ENCODE measurements around the gene PRAME.
"Not testable (repeated sequence)": the region's sequence is repeated elsewhere in the genome, so short reads cannot be mapped to it uniquely, and the experiment has no call there.

PRAME gene

DNA sequence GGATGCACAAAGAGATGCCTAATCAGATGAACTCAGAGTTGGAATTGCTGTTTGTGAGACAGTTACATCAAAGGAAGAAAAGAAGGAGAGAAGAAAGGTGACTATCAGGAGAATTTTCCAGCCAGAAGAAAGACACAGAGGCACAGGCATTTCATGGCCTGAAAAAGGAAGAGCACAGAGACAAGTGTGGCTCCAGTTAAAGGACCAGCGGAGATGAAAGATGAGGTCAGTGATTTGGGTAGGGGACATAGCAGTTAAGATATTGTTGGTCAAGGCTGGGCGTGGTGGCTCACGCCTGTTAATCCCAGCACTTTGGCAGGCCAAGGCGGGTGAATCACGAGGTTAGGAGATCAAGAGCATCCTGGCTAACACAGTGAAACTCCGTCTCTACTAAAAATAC lies 35.6 kb downstream of the PRAME start:
- no peak for DNase-seq (ENCODE audit: low read depth in 1 of 2, low spot score in 1 of 2)

DNA sequence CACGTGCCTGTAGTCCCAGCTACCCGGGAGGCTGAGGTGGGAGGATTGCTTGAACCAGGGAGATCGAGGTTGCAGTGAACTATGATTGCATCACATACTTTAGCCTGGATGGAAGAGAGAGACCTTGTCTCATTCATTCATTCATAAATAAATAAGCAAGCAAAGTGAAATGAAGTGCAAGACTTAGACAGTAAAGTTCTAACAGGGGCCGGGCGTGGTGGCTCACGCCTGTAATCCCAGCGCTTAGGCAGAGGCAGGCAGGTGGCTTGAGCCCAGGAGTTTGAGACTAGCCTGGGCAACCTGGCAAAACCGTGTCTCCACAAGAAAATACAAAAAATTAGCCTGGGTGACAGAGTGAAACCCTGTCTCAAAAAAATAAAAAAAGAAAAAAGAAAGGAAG lies 37.4 kb downstream of the PRAME start:
- DNase-seq (ENCODE audit: low read depth in 1 of 2, low spot score in 1 of 2) = no peak

DNA sequence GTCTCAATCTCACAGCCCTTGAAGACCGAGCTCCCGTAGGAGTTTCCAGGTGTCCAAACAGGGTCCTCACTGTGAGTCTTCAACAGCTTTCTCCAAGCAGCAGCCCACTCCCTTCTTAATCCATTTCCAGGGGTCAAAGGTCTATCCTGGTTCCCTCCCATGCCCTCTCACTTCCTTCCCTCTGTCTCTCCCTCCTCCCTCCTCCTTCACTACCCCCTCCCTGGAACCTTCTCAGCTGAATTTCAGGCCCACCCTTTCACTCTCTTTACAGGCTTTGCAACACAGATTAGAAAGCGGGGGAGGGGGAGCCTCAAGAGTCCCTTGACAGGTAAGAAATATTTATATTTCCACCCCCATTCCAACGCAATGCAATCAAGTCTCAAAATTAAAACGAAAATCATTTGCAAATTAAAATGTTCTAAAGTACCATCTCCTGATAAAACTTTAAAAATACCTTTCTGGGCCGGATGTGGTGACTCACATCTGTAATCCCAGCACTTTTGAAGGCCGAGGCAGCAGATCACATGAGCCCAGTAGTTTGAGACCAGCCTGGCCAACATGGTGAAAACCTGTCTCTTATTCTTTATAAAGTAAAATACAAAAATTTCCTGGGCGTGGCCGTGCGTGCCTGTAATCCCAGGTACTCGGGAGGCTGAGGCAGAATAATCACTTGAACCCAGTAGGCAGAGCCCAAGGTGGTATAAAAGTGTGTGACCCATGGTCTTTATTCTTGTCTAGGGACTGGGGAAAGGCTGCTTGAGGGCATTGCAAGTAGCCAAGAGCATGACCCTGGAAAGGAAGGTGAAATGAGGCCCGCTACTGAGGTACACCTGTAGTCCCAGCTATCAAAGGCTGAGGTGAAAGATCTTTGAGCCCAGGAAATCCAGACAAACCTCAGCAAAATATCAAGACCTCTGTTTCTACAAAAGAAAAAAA lies 38.1 kb downstream of the PRAME start:
- no peak for DNase-seq (ENCODE audit: low read depth in 1 of 2, low spot score in 1 of 2)

DNA sequence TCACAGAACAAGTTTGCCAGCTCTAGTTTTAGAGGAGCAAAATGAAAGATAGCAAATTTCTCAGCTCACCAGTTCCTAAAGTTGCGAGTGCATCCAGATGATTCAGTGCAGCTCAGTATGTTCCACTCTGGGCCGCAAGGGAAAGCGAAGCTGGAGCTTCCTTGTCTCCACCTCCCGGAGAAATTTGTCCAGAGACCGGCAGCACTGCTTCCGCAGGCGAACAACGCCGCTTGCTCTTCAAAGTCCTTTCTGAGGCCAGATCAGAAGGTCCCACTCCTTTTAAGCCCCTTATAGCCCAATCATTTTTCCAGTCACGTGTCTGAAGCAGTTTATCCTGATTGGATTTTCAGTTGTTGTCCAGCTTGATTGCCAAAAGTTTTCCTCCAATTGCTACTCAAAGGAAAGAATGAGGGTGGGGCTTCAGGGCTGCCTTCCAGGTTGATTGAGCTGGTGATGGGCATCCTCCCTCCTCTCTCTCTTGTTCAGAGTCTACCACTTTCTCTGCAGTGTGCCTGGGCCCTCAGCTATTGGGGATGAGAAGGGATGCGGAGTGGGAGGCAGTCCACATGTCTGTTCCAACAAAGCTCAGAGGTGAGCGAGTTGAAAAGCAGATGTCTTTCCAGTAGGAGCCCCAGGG lies 38.9 kb downstream of the PRAME start, which contains the start of gene ZNF280A:
TSS of gene ZNF280A (minus strand) at position 251 of the 637 bp plus-strand sequence. CDS start 4,640 bp downstream, outside the sequence.
- no peak for DNase-seq (ENCODE audit: low read depth in 1 of 2, low spot score in 1 of 2)

DNA sequence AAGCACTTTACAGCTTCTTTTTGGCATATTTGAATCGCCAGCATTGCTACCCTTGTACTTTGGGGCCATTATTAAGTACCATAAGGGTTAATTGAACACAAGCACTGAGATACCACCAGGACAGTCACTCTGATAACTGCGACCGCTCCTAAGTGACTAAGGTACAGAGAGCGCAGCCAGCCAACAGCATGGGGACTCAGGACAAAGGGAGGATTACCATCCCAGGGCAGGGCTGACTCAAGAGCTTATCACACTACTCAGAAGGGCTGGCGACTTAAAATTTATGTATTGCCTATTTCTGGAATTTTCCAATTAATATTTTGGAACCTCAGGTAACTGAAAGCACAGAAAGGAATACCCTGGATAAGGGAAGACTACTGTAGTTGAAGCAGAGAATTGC lies 39.5 kb downstream of the PRAME start:
- no peak for DNase-seq (ENCODE audit: low read depth in 1 of 2, low spot score in 1 of 2)

DNA sequence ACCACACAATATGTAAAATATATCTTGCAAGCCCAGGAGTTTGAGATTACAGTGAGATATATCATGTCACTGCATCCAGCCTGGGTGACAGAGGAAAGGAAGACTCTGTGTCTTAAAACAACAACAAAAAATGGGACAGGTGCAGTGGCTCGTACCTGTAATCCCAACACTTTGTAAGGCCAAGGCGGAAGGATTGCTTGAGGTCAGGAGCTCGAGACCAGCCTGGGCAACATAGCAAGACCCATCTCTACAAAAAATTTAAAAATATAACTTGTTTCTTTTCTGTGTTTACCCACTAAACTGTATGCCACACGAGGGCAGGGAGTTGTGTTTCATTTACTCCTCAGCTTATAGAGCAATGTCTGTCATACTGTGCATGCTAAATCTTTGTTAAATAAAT lies 42.1 kb downstream of the PRAME start:
- DNase-seq (ENCODE audit: low read depth in 1 of 2, low spot score in 1 of 2) = no peak

DNA sequence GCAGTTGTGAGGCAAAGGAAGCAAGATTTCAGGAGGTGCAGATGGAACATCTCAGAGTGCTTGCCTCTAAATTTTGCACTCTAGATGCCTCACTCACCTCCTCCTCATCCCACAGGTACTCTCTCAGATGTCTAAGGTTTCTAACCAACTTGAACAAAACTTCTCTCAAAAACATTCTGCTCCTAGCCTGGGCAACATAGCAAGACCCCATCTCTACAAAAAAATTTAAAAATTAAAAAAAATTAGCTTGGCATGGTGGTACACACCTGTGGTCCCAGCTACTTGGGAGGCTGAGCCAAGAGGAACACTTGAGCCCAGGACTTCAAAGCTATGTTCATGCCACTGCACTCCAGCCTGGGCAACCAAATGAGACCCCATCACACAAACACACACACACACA lies 43.2 kb downstream of the PRAME start:
- DNase-seq (ENCODE audit: low read depth in 1 of 2, low spot score in 1 of 2) = no peak

DNA sequence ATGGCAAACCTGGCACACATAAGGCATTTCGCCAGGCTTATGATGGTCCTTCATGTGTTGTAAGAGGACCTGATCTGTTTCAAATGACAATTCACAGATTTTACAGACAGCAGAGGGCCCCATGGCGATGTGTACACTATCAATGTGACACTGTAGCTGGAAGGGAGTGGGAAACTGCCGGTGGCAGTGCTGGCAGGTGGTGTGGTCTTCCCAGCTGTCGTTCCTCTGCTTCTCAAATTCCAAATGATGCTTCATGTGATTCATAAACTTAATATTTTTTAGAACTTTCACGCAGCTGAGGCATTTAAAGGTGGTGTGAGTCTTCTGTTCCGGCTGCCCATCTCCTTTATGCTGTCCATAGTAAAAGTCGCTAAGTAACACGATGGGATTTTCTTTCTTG lies 44.6 kb downstream of the PRAME start:
- not testable (repeated sequence) for DNase-seq (ENCODE audit: low read depth in 1 of 2, low spot score in 1 of 2)

DNA sequence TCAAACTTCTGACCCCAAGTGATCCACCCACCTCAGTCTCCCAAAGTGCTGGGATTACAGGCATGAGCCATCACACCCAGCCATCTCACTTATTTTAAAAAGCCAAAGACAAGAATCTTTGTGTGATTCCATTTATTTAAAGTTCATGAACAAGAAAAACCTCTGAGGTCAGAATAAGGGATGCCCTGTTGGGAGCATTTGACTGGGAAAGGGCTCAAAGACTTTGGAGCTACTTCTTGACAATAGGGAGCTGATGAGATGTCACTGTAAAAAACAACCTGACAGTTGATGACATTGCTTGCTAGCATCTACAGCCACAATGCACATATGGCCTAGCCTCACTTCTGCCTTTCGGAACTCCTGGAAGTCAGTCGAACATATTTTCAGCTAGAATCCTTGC lies 45.4 kb downstream of the PRAME start:
- DNase-seq (ENCODE audit: low read depth in 1 of 2, low spot score in 1 of 2) = no peak

DNA sequence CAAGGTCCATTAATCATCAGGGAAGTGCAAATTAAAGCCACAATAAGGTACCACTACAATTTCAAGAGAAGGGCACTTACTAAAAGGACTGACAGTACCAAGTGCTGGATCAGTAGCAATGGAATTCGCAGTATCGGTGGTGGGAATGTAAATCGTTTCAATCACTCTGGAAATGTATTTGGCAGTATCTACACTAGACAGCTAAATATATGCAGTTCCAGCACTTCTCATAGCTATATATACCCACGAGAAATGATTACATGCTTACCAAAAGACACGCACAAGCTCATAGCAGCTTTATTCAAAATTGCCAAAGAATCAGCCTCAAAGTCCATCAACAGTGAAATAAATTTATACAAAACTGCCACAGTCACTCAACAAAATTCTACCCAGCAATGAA lies 46.1 kb downstream of the PRAME start:
- DNase-seq (ENCODE audit: low read depth in 1 of 2, low spot score in 1 of 2) = no peak

DNA sequence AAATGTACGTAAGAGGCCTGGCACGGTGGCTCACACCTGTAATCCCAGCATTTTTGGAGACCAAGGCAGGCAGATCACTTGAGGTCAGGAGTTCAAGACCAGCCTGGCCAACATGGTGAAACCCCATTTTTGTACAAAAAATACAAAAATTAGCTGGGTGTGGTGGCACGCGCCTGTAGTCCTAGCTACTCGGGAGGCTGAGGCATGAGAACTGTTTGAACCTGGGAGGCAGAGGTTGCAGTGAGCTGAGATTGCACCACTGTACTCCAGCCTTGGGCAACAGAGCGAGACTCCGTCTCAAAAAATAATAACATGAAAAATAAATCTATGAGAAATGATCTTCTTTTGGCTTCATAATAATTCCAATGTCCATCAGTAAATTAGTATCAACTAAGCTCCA lies 48.2 kb downstream of the PRAME start:
- not testable (repeated sequence) for DNase-seq (ENCODE audit: low read depth in 1 of 2, low spot score in 1 of 2)

DNA sequence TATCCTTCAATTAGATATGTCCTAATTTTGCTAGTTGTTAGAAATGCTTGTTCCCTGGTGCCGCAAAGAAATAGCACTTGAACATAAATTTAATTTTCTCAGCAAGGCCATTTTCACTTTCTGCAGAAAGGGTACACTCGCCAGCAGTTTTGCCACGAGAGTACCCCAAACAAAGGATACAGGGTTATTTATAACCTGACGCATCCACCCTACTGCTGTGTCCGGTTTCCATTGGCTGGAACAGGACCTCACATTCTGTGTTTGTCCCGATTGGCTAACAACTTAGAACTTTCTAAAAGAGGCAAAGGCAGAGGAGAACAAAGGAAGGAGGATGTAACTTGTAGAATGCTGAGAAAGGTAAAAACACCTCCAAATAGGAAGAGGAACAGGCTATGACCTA lies 49.2 kb downstream of the PRAME start:
- DNase-seq (ENCODE audit: low read depth in 1 of 2, low spot score in 1 of 2) = not testable (repeated sequence)

DNA sequence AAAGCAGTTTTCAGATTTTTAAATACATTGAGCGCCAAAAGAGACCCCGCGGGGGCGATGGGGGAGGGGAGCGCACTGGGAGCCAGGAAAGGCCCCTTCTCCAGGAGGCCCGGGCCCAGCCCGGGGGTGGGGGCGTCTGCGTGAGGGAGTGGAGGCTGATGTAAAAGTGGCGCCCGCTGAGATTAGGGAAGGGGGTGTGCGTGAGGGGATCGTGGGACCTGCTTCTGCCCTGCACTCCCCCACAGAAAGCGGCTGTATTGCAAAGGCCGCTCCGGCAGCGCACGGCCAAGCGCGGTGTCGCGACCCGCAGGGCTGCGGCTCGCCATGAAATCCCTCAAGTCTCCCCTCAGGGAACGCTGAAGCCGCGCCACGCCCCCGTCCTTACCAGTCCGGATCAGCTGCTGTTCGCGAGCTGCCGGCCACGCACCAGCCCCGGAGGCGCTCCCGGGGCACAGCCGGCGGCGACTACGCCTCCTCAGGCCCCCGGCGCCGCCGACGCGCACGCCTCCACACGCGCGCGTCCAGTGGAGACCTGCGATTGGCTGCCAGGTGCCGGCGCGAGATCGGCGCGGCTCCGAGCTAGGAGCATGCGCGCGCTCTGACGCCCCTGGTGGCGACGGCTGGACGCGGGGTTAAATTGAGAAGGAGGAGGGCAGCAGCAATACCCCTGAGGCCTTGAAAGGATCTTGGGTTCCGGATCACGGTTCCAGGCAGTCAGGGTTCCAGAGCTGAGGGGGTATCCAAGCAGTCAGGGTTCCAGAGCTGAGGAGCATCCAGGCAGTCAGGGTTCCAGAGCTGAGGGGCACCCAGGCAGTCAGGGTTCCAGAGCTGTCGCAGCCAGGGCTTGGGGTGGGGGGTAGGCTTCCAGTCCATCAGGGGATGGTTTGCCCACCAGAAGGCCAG lies 50.5 kb downstream of the PRAME start, which contains the start of gene ZNF280B:
TSS of gene ZNF280B (minus strand) at position 469 of the 903 bp plus-strand sequence. CDS start 19,344 bp downstream, outside the sequence.
- DNase-seq (ENCODE audit: low read depth in 1 of 2, low spot score in 1 of 2) = peak; percentile 67 to 71

DNA sequence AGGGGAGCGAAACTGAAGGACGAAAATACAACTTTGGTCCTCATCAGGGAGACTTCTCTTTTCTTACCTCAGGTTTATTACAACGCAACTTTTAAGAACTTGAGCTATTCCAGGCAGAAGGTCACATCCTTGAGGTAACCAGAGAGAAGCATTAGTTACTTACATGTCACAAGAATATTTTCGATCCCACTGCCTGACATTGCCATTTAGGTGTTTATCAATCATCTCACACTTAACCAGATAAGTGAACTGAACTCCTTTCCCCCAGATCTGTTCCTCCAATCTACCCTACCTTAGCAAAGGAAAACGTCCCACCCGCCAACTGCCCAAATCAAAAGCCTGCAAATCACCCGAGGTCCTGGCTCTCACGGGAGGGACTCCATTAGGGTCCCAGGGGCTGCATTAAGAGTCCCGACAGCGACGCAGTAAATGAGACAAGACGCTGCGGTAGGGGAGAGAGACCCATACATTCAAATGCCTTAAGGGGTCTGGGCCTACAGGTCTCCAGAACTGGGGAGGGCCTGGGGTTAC lies 51.3 kb downstream of the PRAME start:
- no peak for DNase-seq (ENCODE audit: low read depth in 1 of 2, low spot score in 1 of 2)

DNA sequence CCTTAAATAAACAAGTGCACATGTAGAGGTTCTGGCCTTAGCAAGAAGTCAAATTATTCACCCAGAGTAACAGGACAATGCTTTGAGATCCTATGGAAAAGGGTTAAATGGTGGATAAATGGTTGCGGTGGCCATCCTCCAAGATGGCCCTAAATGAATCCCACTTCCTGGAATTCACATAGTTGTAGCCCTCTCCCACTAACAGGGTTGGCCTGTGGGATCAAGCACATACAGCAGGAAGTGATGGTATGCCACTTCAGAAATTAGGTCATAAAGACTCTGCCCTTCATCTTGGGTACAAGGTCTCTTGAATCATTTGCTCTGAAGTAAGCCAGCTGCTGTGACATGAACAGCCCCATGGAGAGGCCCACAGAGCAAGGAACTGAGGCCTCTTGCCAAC lies 52.3 kb downstream of the PRAME start:
- no peak for DNase-seq (ENCODE audit: low read depth in 1 of 2, low spot score in 1 of 2)

DNA sequence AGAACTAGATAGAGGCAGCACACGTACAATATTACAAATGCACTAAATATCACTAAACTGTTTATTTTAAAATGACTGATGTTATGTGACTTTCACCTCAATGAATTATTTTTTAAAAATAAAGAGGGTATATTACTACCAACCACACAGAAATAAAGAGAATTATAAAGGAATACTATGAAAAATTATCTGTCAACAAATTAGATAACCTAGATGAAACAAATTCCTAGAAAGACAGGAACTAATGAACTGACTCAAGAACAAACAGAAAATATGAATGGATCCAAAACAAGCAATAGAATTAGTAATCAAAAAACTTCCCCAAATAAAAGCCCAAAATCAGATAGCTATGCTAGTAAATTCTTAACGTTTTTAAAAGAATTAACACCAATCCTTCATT lies 60.8 kb downstream of the PRAME start:
- DNase-seq (ENCODE audit: low read depth in 1 of 2, low spot score in 1 of 2) = no peak
